ENCODE results near the gene MYO1G. TPM values are rescaled to one million over a fixed set of nuclear protein-coding genes. Genes with fewer than 3 reads are reported as not detected.

MYO1G gene
- total RNA-seq, 2 experiments from 2014 or later: 155 to 157 TPM

DNA sequence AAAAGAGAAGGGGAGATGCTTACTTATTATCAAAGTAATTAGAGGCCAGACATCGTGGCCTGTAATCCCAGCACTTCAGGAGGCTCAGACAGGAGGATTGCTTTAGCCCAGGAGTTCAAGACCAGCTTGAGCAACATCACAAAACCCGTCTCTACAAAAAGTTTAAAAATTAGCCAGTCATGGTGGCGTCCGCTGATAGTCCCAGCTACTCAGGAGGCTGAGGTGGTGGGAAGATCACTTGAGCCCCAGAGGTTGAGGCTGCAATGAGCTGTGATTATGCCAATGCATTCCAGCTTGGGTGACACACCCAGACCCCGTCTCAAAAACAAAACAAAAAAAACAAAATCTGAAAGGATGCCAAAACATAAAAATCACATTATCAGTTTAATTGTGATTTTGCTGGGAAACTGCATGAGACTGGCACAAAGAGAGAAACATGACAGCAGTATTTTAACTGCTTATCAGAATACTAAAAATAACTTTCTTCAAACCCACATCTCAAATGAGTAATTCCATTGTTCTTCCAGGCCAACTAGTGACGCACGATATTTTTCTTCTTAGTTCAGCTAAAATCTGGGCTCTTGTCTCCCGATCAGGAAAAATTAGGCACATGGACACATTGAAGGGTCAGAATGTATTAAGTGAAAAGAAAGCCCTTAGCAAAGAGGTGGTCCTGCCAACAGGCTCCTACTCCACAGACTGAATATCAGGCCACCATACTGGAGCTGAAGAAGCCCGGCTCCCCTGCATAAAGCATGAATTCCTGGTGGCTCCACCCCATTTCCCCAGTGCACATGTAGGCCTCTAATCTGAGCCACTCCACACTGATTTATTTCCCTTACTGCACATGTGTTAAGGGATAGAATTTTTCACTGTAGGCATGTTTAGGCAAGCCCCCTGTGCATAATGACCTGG, 11.6 kb upstream of the MYO1G start:
- Mint-ChIP-seq H3K4me3 (no peak overlapping the region), H3K27me3 (no peaks in the 10 kb centered on the region), H3K36me3 (ENCODE audit: low read depth) (peaks cover 15% of the 10 kb centered on the region), H3K27ac (no peak overlapping the region), H3K4me1 (ENCODE audit: low read depth) (peaks cover 30% of the 10 kb centered on the region), H3K9me3 (no peaks in the 10 kb centered on the region)
- Histone ChIP-seq H3K27ac (ENCODE audit: low read depth in 1 of 2, low read length in 2 of 2) (no peak overlapping the region), H3K4me3 (ENCODE audit: low read length) (no peak overlapping the region), H3K27me3 (ENCODE audit: control insufficient read depth in 1 of 2, insufficient read depth in 2 of 2, low read length in 2 of 2) (no peaks in the 10 kb centered on the region), H3K4me1 (ENCODE audit: insufficient read depth, low read length) (peaks cover 36% of the 10 kb centered on the region), H3K9me3 (ENCODE audit: control insufficient read depth in 1 of 2, insufficient read depth in 1 of 2, low read length in 2 of 2) (no peaks in the 10 kb centered on the region), H3K36me3 (ENCODE audit: insufficient read depth, low read length) (peaks cover 5% of the 10 kb centered on the region)
- TF ChIP-seq, protein P1, sequence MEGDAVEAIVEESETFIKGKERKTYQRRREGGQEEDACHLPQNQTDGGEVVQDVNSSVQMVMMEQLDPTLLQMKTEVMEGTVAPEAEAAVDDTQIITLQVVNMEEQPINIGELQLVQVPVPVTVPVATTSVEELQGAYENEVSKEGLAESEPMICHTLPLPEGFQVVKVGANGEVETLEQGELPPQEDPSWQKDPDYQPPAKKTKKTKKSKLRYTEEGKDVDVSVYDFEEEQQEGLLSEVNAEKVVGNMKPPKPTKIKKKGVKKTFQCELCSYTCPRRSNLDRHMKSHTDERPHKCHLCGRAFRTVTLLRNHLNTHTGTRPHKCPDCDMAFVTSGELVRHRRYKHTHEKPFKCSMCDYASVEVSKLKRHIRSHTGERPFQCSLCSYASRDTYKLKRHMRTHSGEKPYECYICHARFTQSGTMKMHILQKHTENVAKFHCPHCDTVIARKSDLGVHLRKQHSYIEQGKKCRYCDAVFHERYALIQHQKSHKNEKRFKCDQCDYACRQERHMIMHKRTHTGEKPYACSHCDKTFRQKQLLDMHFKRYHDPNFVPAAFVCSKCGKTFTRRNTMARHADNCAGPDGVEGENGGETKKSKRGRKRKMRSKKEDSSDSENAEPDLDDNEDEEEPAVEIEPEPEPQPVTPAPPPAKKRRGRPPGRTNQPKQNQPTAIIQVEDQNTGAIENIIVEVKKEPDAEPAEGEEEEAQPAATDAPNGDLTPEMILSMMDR (IDR thresholded peaks at IDR 0.05): no peak
- CTCF ChIA-PET: interaction anchor here (1.6 kb wide), 1 partner anchor 16 kb away, joined by 4 read pairs; no protein-coding TSS in a partner anchor
- DNase-seq: no peak
- ATAC-seq (ENCODE audit: poor library complexity): no peak
- intact Hi-C loops (cut with DNase I, micrococcal nuclease): no loop called here
- POLR2A ChIA-PET: interaction anchor here (0.7 to 1.5 kb wide), 3 partner anchors 8 to 37 kb away, joined by 3 read pairs; no protein-coding TSS in a partner anchor

DNA sequence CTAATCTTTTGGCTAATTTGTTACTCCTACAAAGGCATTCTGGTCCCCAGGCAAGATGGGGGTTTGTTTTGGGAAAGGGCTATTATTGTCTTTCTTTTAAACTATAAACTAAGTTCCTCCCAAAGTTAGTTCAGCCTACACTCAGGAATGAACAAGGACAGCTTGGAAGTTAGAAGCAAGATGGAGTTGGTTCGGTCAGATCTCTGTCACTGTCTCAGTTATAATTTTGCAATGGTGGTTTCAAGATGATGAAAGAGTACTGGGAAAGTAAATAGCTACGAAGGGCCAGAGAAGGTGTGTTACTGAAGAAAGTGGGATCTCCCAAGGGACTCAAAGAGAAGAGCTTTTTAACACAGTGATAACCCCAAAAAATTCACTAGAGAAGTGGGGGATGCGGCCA, 10.3 kb upstream of the MYO1G start:
- peak overlapping the region; percentile 59 for H3K27ac Mint-ChIP-seq
- intact Hi-C loops (cut with DNase I, micrococcal nuclease): loop anchor here in 1 of 2 experiments (5.0 to 10.0 kb wide), 5 partner anchors 38 to 404 kb away; partner anchors contain the start of genes PPIA, TBRG4, TMED4 and ZMIZ2

DNA sequence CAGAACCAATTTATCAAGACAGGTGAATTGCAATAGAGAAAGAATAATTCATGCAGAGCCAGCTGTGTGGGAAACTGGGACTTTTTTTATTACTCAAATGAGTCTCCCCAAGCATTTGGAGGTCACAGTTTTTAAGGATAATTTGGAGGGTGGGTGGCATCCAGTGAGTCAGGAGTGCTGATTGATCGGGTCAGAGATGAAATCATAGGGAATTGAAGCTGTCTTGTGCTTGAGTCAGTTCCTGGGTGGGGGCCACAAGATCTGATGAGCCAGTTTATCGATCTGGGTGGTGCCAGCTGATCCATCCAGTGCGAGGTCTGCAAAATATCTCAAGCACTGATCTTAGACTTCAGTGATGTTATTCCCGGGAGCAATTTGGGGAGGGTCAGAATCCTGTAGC, 9.9 kb upstream of the MYO1G start:
- Histone ChIP-seq H3K4me1 (ENCODE audit: insufficient read depth, low read length) (peaks cover 39% of the 10 kb centered on the region), H3K4me3 (ENCODE audit: low read length) (no peak overlapping the region), H3K9me3 (ENCODE audit: control insufficient read depth in 1 of 2, insufficient read depth in 1 of 2, low read length in 2 of 2) (no peaks in the 10 kb centered on the region), H3K27ac (ENCODE audit: low read depth in 1 of 2, low read length in 2 of 2) (no peak overlapping the region), H3K27me3 (ENCODE audit: control insufficient read depth in 1 of 2, insufficient read depth in 2 of 2, low read length in 2 of 2) (no peaks in the 10 kb centered on the region), H3K36me3 (ENCODE audit: insufficient read depth, low read length) (peaks cover 22% of the 10 kb centered on the region)
- ATAC-seq (ENCODE audit: poor library complexity): no peak
- no peaks in the 10 kb centered on the region for H3K27me3 Mint-ChIP-seq
- ChIA-PET CTCF (no interaction called here), POLR2A (interaction anchor here (1.1 to 1.2 kb wide), 2 partner anchors 11 to 15 kb away, joined by 3 to 4 read pairs; partner anchors contain the start of gene CCM2)
- H3K27ac Mint-ChIP-seq: peak overlapping the region; percentile 59
- peaks cover 33% of the 10 kb centered on the region for H3K4me1 Mint-ChIP-seq (ENCODE audit: low read depth)
- TF ChIP-seq, protein P1 (IDR thresholded peaks at IDR 0.05): no peak
- intact Hi-C loops (cut with DNase I, micrococcal nuclease): loop anchor here in 1 of 2 experiments (5.0 to 10.0 kb wide), 5 partner anchors 39 to 404 kb away; partner anchors contain the start of genes PPIA, TBRG4, TMED4 and ZMIZ2
- H3K9me3 Mint-ChIP-seq: no peaks in the 10 kb centered on the region
- DNase-seq: no peak
- peak overlapping the region; percentile 31 for H3K4me3 Mint-ChIP-seq
- H3K36me3 Mint-ChIP-seq (ENCODE audit: low read depth): peaks cover 31% of the 10 kb centered on the region

More for the DNA sequence above, 10.3 kb upstream of the MYO1G start:
- Histone ChIP-seq H3K36me3 (ENCODE audit: insufficient read depth, low read length) (peaks cover 18% of the 10 kb centered on the region), H3K4me1 (ENCODE audit: insufficient read depth, low read length) (peaks cover 37% of the 10 kb centered on the region), H3K27me3 (ENCODE audit: control insufficient read depth in 1 of 2, insufficient read depth in 2 of 2, low read length in 2 of 2) (no peaks in the 10 kb centered on the region), H3K9me3 (ENCODE audit: control insufficient read depth in 1 of 2, insufficient read depth in 1 of 2, low read length in 2 of 2) (no peaks in the 10 kb centered on the region), H3K27ac (ENCODE audit: low read depth in 1 of 2, low read length in 2 of 2) (no peak overlapping the region), H3K4me3 (ENCODE audit: low read length) (no peak overlapping the region)
- Mint-ChIP-seq H3K4me1 (ENCODE audit: low read depth) (peaks cover 30% of the 10 kb centered on the region), H3K27me3 (no peaks in the 10 kb centered on the region), H3K36me3 (ENCODE audit: low read depth) (peaks cover 27% of the 10 kb centered on the region), H3K4me3 (no peak overlapping the region), H3K9me3 (no peaks in the 10 kb centered on the region)
- ChIA-PET CTCF (interaction anchor here (0.6 kb wide), 1 partner anchor 34 kb away, joined by 3 read pairs; no protein-coding TSS in a partner anchor), POLR2A (interaction anchor here (1.1 to 1.5 kb wide), 3 partner anchors 9 to 15 kb away, joined by 3 to 4 read pairs (median 3); partner anchors contain the start of gene CCM2)
- ATAC-seq (ENCODE audit: poor library complexity) (no peak), DNase-seq (no peak)
- TF ChIP-seq, protein P1 (IDR thresholded peaks at IDR 0.05): no peak
